Ovary (tissue), 9 donors: ENCODE measurements around the gene HAPSTR1. TPM values are rescaled to one million over a fixed set of nuclear protein-coding genes. Genes with fewer than 3 reads are reported as not detected.
"Not testable (repeated sequence)": the region's sequence is repeated elsewhere in the genome, so short reads cannot be mapped to it uniquely, and the experiment has no call there.

Experiments used
- DNase-seq, 5 donors: peaks; one replicate each; pipeline ENCODE4 v3.0.0-alpha.2; 2019 to 2020
- H3K27ac ChIP-seq, 2 donors: fragments of 200-600 bp; one replicate each; pipeline versions ENCODE4 v1.5.1 to v1.8.0; 2019 to 2022
- H3K27me3 ChIP-seq: fragments of 200-600 bp; one replicate; pipeline ENCODE4 v1.8.0; 2022
- H3K36me3 ChIP-seq: fragments of 200-600 bp; sonication (generic); one replicate; pipeline ENCODE4 v1.5.1; 2019
- H3K4me1 ChIP-seq: one replicate; pipeline ENCODE4 v1.8.1; 2013; ENCODE audit warnings: mild to moderate bottlenecking, moderate library complexity; ENCODE audit not compliant: insufficient read depth
- H3K4me3 ChIP-seq: fragments of 200-600 bp; sonication (generic); one replicate; pipeline ENCODE4 v1.5.1; 2017
- H3K9me3 ChIP-seq, 2 donors: fragments of 200-600 bp in 1 of 2; sonication (generic) in 1 of 2; one replicate each; pipeline versions ENCODE4 v1.5.1 to v1.8.1; 2013 to 2019; ENCODE audit warnings: mild to moderate bottlenecking in 1 of 2, moderate library complexity in 1 of 2
- EP300 ChIP-seq: sonication (generic); formaldehyde crosslinking; IDR thresholded peaks from one replicate; pipeline ENCODE4 v1.6.1; 2017; ENCODE audit warnings: antibody characterized with exemption
- POLR2A ChIP-seq: fragments of 450-650 bp; IDR thresholded peaks from one replicate; pipeline ENCODE4 v1.6.1; 2017; ENCODE audit warnings: antibody characterized with exemption, mild to moderate bottlenecking, moderate library complexity
- WGBS, 3 donors: extraction: QIAGEN DNeasy Blood & Tissue Kit in 1 of 3; methylation state at CpG; one replicate each; pipeline versions ENCODE4 v1.1.5 to v1.1.7; 2013 to 2017; 5-methylcytosine and 5-hydroxymethylcytosine counted together
- intact Hi-C, 4 donors: fragments of 100-400 bp; cut with DNase I; formaldehyde crosslinking; loops; one replicate each; pipeline versions ENCODE4 v1.11.0 to v1.15.1; 2022 to 2023
- polyA plus RNA-seq, 2 donors: library from polyadenylated mRNA; stranded (reverse); fragments of 200-250 nt in 1 of 2; fragments of 350-450 nt in 1 of 2; fragmentation: Illumina TruSeq in 1 of 2; extraction: RNeasy Lipid Tissue Mini Kit (QIAGEN cat#74804) in 1 of 2; gene quantifications; one replicate each; pipeline ENCODE4 v1.2.3, GENCODE V29; 2013 to 2014
- total RNA-seq, 7 donors: library from RNA; depleted of rRNA in 2 of 7; stranded (reverse); fragments of >200 nt in 2 of 7; fragmentation: NEBNext Ultra II Directional in 3 of 7; extraction: Animal tissue kit (Norgen Biotek cat#: 25700) in 3 of 7; gene quantifications; one replicate each; pipeline versions ENCODE4 v1.1.0 to v1.2.4, GENCODE V29; 2016 to 2023
- TF ChIP-seq, protein P1 (sequence below), 3 donors: fragments of 450-650 bp in 2 of 3; fragments of 200-600 bp in 1 of 3; IDR thresholded peaks; one replicate each; pipeline versions ENCODE4 v1.5.1 to v1.8.0; 2016 to 2022; ENCODE audit warnings: antibody characterized with exemption in 3 of 3, mild to moderate bottlenecking in 1 of 3
- donor health status: DM: no; HTN: no; CAD: no; lungs with moderate emphysema.
- donor health status: DM: no; HTN: no; CAD: no.
- donor health status: Bipolar disorder and iron deficiency.
- donor health status: DM: yes; HTN: yes; CAD: no.
- donor health status: DM: no; HTN: no; CAD: no.
- donor health status: DM: yes; HTN: yes; CAD: no.

The HAPSTR1 gene
- total and polyA plus RNA-seq, 9 donors, result 15.7 to 76.1 (median 48.0) TPM

DNA sequence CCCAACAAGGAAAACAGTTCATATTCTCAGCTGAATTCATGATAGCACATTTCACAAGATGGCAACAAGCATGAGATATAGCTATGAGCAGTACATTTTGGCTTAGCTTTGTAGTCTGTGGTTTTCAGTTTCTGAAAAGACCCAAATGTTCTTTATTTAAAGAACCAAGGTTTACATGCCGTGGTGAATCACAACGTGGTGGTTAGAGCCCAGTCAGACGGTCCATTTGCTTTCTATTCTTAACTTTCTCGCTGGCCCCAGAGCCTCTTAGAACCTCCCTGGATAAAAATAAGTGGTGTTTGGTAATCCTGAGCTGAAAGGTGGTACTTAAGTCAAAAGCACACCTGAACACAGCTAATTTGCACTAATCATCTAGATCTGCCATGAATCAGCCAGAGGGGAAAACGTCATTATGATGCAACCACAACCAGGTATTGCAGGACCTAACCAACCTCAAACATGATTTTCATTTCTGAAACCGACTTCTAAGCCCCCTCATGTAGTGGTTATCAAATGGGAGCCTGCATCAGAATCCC lies 18.6 kb upstream of the HAPSTR1 start:
- DNase-seq, result no peak
- H3K36me3 ChIP-seq, result no peaks in the 10 kb centered on the region
- no peak overlapping the region for H3K27ac ChIP-seq
- H3K9me3 ChIP-seq, result no peaks in the 10 kb centered on the region
- H3K27me3 ChIP-seq, result no peaks in the 10 kb centered on the region
- intact Hi-C loops, result no loop called here
- WGBS, 3 donors, result 23 to 40% (median 24%) methylated on average over 6 of the region's 6 CpGs
- no peak overlapping the region for H3K4me3 ChIP-seq
- TF ChIP-seq, protein P1, sequence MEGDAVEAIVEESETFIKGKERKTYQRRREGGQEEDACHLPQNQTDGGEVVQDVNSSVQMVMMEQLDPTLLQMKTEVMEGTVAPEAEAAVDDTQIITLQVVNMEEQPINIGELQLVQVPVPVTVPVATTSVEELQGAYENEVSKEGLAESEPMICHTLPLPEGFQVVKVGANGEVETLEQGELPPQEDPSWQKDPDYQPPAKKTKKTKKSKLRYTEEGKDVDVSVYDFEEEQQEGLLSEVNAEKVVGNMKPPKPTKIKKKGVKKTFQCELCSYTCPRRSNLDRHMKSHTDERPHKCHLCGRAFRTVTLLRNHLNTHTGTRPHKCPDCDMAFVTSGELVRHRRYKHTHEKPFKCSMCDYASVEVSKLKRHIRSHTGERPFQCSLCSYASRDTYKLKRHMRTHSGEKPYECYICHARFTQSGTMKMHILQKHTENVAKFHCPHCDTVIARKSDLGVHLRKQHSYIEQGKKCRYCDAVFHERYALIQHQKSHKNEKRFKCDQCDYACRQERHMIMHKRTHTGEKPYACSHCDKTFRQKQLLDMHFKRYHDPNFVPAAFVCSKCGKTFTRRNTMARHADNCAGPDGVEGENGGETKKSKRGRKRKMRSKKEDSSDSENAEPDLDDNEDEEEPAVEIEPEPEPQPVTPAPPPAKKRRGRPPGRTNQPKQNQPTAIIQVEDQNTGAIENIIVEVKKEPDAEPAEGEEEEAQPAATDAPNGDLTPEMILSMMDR (IDR thresholded peaks at IDR 0.05), result no peak
- no peak for TF ChIP-seq POLR2A
- no peak for TF ChIP-seq EP300
- no peaks in the 10 kb centered on the region for H3K4me1 ChIP-seq

DNA sequence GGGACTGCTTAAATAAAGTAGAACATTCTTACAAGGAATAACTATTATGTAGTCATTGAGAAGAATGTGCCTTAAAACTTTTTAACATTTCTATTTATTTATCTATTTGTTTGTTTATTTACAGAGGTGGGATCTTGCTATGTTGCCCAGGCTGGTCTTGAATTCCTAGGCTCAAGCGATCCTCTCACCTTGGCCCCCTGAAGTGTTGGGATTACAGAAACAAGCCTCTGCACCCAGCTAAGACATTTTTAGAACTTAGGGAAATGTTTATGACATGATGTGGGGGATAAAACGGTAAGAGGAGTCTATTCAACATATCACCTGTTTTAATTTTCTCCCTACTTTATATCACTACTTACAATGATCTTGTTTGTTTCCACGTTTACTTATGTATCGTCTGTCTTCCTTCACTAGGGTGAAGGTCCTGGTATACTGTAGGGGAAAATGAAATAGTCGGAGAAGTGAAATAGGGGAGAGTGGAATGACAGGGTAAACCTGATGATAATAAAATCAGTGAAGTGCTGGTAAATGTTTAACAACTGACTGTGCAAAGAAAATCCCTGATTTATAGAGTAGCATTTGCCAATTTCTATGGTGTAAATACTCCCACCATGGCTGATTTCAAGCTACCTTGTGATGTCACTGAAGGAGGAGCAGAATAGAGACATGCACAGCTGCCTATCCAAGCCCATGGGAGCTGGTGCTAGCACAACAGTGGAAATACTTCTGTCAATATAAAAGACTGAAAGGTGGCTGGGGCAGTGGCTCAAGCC lies 16.0 kb upstream of the HAPSTR1 start:
- H3K27ac ChIP-seq, result no peak overlapping the region
- TF ChIP-seq POLR2A (no peak), EP300 (no peak)
- TF ChIP-seq, protein P1 (IDR thresholded peaks at IDR 0.05), result no peak
- H3K36me3 ChIP-seq, result no peaks in the 10 kb centered on the region
- no peak for DNase-seq
- no peaks in the 10 kb centered on the region for H3K9me3 ChIP-seq
- no peaks in the 10 kb centered on the region for H3K4me1 ChIP-seq
- H3K27me3 ChIP-seq, result no peaks in the 10 kb centered on the region
- intact Hi-C loops, result no loop called here
- H3K4me3 ChIP-seq, result no peak overlapping the region
- 81 to 88% (median 86%) methylated on average over 5 of the region's 5 CpGs for WGBS, 3 donors

DNA sequence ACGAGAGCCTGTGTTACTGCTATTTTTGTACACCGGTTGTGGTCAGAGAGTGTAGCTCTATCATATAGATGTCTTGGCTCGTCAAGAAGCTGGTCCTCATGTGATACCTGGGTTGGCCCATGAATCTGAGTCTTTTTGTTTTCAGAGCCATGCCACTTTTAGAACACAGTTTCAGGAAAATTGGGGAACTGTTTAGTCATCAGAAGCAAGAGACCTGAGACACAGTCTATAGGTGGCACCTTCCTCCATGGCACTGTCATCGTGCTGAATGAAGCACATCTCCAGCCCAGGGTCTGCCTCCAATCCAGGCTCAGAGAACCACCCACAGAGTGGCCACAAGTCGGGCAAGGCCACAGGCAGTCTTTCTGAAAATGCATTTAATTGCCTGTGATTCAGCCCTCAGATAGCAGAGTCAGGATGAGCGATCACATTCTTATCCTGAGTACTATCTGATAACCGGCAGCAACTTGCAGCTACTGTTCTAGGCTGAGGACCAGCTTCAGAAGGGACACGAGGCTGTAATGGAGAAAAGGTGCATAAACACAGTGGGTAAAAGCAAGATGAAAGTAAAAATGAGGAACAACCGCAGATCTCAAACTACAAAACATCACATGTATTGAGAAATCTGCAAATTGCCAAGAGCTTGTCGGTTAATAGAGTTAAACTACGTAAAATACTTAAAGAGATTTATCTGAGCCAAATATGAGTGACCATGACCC lies 14.2 kb upstream of the HAPSTR1 start:
- H3K27ac ChIP-seq, result no peak overlapping the region
- no peaks in the 10 kb centered on the region for H3K27me3 ChIP-seq
- 77 to 79% (median 78%) methylated on average over 11 of the region's 11 CpGs for WGBS, 3 donors
- DNase-seq, result no peak
- TF ChIP-seq, protein P1 (IDR thresholded peaks at IDR 0.05), result no peak
- TF ChIP-seq EP300 (no peak), POLR2A (no peak)
- no peak overlapping the region for H3K4me3 ChIP-seq
- intact Hi-C loops, result no loop called here
- H3K4me1 ChIP-seq, result peaks cover 2% of the 10 kb centered on the region
- H3K36me3 ChIP-seq, result no peaks in the 10 kb centered on the region
- H3K9me3 ChIP-seq, result no peaks in the 10 kb centered on the region

DNA sequence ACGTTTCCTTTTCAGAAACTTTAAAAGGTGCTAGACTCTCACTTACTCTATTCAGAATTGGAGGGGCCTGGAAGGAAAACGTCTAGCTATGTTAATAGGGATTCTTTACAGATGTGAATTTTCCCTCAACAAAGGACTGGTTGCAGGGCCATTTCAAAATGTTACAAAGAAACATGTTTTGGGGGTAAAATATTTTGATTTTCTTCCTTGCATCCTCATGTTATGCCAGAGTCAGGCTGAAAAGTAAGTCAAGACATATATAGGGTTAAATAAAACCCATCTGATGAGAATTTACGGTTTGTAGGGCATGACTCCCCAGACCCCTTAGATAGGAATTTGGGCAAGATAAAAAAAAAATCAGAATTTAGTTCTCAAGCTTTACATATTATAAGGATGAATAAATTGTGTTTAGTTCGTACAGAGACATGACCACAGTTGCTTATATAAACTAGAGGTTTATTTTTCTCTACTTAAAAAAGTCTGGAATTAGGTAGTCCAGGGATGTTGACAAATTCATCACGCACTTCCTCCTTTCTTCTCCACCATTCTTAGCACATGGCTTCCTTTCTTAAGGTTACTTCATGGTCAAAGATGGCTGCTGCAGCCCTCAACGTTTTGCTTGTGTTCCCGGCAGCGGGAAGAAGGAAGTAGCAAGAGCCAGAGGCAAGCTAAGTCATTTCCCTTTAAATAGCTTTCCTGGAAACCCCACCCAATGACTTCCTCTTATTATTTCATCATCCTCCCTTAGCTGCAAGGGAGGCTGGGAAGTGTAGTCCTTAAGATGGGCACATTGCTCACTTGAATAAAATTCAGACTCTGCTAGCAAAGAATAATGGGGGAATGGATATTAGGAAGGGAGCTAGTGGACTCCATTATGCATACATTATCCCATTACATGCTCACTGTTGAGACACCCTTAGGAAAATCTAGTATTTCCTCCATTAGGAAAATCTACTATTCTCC lies 12.7 kb upstream of the HAPSTR1 start:
- DNase-seq, H3K36me3 ChIP-seq, H3K9me3 ChIP-seq, H3K4me1 ChIP-seq, intact Hi-C loops, H3K27ac ChIP-seq, H3K27me3 ChIP-seq, H3K4me3 ChIP-seq: not testable (repeated sequence)
- WGBS, 3 donors, result 67 to 69% (median 69%) methylated on average over 8 of the region's 8 CpGs
- peak; percentile 69 for TF ChIP-seq EP300
